OCI-M1 (cell line): ENCODE results near the gene CSNK1D.

Experiments
- DNase-seq: peaks from one replicate; lab custom pipeline; 2025; lab: John Stamatoyannopoulos, UW

The CSNK1D gene

GRCh38 chr17:82240506-82241182, 32.9 kb downstream of the CSNK1D start:
- DNase-seq: no peak

DNA sequence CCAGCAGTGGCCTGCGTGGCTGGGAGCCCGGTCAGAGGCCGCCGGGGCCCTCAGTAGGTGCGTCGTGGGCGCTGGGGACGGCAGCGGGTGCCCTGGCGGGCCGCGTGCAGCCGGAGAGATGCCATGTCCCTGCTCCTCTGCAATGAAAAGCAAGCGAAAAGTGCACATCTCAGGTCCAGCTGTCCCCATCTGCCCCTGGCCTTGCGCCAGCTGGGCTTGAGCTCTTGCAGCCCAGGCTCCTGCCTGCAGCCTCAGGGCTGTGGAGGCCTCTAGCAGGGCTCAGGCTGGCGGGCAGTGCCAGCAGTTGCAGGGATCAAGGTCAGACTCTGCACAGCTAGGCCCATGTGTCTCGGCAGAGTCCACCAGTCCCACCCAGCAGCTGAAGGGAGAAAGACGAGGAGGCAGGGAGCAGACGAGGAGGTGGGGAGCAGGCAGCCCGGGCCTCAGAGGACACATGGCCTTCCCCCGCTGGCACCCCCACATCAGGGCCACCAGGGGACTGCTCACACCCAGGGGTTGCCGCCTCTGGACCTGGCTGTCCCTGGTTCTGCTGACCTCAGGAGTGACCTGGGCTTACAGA, 33.5 kb downstream of the CSNK1D start:
- DNase-seq: no peak

GRCh38 chr17:82239401-82239925, 34.0 kb downstream of the CSNK1D start:
- no peak for DNase-seq

DNA sequence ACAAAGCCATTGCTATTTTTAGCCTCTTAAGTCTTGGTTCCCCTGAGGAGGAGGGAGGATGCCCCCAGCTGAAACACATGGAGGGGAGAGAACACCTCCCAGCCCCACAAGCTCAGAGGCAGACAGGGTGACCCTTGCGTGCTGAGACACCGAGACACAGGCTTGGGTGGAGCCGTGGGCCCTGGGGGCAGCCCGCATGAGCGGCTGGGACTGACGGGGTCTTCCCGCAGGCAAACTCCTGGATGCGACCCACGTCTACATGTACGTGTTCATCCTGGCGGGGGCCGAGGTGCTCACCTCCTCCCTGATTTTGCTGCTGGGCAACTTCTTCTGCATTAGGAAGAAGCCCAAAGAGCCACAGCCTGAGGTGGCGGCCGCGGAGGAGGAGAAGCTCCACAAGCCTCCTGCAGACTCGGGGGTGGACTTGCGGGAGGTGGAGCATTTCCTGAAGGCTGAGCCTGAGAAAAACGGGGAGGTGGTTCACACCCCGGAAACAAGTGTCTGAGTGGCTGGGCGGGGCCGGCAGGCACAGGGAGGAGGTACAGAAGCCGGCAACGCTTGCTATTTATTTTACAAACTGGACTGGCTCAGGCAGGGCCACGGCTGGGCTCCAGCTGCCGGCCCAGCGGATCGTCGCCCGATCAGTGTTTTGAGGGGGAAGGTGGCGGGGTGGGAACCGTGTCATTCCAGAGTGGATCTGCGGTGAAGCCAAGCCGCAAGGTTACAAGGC, 34.9 kb downstream of the CSNK1D start:
- no peak for DNase-seq

DNA sequence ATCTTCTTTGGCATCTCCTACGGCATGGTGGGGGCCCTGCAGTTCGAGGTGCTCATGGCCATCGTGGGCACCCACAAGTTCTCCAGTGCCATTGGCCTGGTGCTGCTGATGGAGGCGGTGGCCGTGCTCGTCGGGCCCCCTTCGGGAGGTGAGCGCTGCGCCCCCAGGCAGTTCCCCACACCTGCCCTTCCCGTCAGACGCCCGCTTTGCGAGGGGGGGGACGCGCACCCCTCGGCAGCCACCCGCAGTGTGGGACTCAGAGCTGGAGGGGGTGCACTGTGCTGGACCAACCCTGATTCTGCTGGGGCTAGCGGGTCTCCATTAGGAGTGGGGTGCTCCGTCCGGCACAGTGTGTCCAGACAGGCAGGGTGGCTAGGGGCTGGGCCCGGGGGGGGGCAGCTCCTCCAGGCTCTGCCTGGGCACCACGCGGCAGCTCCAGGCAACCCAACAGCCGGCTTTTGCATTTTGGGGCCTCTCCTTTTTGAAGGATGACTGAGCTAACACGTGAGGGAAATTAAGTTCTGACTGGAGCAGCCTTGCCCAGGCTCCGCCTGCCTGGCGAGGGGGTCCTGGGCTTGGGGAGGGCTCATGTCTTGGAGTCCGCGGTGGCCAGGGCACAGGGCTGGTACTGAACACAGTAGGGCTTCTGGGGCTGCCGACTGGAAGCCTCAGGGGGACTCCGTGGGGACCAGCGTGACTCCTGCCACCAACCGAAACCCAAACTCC, 35.6 kb downstream of the CSNK1D start:
- DNase-seq: no peak

- DNase-seq: no peak
These were observed 36.3 kb downstream of the CSNK1D start for GRCh38 chr17:82237083-82237745.

DNA sequence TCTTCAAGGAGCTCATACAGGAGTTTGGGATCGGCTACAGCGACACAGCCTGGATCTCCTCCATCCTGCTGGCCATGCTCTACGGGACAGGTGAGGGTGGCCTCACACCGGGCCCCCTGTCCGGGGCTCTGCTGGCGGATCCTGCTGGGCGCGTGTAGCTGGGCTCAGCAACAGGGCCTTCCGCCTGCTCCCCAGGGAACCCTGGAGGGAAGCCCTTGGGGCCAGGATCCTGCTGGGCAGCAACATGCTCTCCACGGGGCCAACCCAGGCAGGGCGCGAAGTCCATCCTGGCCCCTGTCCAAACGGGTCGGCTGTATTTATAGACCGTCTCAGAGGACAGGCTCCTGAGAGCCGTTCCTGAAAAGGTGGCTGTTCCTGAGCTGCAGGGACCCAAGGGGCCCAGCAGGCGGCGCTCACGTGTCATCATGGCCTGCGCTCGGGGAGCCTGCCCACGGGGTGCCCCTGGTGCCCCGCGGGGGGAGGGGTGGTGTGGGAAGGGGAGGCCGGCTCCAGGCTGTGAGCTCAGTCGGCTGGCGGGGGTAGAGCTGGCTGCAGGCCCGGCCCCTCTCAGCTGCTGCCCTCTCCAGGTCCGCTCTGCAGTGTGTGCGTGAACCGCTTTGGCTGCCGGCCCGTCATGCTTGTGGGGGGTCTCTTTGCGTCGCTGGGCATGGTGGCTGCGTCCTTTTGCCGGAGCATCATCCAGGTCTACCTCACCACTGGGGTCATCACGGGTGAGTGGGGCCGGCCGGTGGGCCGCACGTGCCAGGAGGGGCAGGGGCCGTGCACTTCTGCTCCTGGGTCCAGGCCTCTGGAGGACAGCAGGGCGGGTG, 37.1 kb downstream of the CSNK1D start:
- peak; percentile 76 for DNase-seq

- DNase-seq: no peak
These were observed 37.7 kb downstream of the CSNK1D start for GRCh38 chr17:82235775-82236141.

DNA sequence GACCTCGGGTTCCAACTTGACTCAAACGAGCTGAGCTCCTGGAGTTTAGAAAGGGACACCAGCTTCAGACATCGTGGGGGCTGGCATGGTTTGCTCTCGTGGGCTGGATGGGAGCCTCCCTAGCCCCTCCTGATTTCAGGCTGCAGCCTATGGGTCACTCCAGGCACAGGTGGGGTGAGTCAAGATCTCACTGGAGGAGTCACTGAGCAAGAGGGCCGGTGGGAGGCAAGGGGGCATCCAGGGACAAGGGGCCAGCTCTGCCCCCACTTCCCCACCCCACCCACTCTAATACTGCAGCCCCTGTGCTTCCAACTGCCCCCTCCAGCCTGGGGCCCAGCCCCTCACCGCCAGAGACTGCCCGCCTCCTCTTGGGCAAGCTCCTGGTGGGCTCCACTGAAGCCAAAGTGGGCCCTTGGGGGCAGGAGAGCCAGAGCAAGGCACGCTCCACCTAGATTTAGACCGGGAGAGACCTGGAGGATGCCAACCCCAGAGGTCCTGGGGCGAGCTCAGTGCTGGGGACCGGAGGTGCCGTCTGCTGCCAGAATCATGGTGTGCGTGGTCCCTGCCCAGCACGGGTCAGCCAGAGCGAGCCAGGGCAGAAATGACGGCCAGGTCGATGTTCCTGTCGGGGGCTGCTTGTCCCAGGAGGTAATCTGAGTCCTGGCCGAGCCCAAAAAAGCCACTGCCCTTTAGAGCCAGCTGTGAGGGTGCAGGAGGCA, 38.3 kb downstream of the CSNK1D start:
- no peak for DNase-seq

DNA sequence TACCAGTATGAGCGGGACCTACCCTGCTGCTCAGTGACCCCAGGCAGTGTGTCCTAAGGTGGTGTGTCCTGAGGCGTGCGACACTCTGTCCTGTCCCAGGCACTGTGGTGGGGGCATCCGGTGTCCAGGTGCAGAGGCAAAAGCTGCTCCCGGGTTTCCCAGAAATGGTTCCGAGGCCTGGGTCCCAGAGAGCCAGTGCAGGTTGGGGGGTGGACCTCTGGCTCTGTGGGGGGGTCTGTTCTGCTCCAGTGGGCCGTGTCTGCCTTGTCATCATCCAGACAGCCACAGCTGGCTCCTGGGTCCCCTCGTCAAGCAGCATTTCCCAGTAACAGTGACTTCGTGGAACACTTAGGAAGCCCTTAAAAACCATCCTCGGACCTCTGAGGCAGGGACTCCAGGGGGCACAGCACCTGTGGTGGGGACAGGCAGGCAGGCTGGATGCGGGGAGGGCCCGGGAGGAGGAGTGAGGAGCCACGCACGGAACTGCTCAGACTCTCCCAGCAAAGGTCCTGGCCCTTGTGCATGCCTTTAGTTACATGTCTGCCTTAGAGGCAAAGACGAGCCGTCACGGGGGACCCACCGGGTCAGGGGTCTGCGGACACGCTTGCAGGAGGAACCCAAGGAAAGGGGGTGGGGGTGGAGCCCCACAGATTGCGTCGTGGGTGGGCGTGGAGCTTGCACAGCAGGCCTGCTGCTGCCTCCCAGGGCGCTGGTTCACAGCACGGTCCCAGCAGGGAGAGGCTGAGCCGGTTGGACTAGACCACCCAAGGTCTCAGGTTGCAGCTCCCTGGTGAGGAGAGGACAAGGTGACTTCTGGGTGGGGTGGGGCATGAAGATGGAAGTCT, 39.1 kb downstream of the CSNK1D start:
- no peak for DNase-seq

DNA sequence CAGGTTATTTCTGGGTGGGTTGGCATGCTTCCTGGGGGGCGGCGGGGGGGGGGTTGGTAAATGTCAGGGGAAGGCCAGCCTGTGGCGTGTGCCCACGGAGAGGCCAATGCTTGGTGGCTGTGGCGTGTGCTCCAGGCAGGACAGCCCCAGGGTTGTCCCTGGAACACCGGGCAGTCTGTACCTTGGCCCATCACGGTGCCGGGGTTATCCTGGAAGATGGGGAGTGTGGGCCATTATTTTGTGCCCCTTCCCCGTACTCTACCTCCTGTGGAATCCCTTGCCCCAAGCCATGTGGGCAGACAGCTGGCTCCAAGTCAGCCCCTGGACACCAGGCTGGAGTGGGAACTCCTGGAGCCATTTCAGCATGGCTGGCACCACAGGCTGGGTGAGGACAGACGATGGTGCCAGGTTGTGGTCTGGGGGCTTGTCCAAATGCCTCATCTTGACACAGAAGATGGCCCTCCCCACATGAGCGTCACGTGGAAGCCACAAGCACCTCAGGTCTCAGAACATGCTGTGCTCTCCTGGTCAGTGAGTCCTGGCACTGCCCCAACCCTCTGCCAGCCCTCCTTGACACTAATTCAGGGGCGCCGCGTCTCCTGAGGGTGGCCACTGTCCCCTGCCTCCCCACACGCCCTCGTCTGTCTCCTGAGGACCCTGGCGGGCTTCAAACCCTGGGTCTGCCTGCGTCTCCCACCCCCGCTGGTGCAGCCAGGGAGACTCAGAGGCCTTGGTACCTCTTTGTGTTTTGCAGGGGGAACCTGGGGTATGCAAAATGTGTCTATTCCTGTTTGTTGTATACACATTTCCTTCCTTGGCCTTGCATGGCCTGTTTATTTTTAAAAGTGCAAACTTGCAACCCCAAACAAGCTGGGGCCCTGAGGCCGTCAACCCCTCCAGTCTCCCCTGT, 40.4 kb downstream of the CSNK1D start:
- no peak for DNase-seq

DNA sequence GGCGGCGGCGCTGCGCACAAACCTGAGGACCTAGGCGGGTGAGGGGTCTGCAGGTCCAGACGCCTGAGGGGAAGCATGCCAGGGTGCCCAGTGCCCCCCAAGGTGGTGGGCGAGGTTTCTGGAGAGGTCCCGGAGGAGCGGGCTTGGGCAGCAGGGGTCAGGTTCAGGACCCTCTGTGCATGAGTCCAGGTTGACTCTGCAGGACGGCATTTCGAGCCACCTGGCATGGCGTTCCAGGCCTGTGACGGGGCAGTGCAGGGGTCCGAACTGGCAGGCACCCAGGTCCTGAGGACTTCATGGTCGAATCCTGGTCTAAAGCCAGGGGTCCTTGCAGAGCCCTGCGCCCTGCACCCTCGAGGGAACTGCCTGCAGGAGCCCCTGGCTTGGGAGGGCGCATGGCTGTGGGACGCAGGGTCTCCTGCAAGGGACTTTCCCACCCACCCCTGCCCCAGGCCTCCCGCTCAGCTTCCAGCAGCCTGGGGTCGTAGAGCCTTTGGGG, 41.1 kb downstream of the CSNK1D start:
- DNase-seq: no peak

DNA sequence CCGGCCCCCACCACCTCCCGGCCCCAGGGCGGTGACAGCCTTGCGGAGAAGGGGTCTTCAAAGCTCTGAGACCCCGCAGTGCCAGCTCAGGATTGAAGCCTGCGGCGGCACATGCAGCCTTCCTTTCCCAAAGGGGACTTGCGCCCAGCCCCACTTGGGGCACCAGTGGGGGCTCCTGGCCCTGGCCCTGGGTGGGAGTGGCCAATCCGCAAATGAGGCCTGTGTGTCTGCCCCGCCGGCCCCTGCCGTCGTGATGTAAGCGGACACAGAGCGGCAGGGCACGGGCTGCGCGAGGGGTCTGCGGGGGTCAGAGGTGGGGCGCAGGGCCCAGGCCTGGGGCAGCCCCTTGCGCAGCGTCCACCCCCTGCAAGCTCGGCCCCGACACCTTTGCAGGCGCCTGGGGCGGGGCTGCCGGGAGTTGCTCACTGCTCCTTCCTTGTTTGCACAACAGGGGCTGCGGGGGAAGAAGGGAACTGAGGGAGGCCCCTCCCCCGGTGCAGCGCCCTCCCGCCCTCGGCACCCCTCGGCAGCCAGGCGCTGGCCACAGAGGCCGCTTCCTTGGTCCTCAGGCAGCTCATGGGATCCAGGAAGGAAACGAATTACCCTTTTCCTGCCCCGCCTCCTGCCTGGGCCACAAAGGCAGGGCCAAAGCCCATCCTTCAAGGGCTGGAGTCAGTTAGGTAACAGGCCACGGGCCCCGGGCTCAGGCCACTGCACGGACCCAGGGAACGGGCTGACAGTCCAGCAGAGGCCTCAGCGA, 41.8 kb downstream of the CSNK1D start:
- peak; percentile 85 for DNase-seq

GRCh38 chr17:82231312-82231561, 42.3 kb downstream of the CSNK1D start:
- no peak for DNase-seq

- peak; percentile 90 for DNase-seq
These were observed 42.7 kb downstream of the CSNK1D start for GRCh38 chr17:82230609-82231311.

GRCh38 chr17:82229698-82230608, 43.5 kb downstream of the CSNK1D start:
- no peak for DNase-seq
